Measurements from ENCODE around the gene RALGPS2. TPM values are rescaled to one million over a fixed set of nuclear protein-coding genes. Genes with fewer than 3 reads are reported as not detected.
"Not testable (repeated sequence)": the region's sequence is repeated elsewhere in the genome, so short reads cannot be mapped to it uniquely, and the experiment has no call there.

Gene RALGPS2
- total RNA-seq, 1 experiment from 2014 or later, result 19.3 TPM

DNA sequence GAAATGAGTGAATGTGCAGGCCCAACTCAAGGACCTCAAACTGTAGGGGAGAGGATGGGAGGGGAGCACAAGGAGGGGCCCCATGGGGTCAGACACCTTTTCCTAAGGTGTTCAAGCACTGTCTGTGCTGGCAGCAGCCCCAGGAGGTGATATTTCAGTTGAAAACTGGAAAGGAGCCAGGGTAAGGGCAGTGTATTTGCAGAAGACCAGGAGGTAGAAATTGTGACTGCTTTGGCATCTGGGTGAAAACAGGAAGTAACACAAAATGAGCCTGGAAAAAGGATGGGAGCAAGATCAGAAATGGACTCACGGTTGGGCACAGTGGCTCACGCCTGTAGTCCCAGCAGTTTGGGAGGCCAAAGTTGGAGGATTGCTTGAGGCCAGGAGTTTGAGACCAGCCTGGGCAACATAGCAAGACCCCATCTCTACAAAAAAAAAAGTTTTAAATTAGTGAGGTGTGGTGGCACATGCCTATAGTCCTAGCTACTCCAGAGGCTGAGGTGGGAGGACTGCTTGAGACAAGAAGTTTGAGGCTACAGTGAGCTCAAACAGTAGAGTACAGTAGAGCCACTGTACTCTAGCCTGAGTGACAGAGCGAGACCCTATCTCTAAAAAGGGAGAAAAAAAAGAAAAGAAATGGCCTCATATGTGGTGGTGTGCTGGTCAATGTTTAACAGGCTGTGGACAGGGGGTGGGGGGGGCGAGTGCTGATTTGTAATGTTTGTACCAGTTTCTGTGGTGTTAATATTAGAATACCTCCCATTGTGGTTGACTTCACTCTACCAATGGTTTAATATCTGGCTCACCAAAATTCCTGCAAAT is 222.0 kb downstream of the RALGPS2 start:
- no peak for TF ChIP-seq EZH2 (IDR thresholded peaks at IDR 0.05; ENCODE audit: low read length, unreplicated experiment)
- TF ChIP-seq CTCF (conservative IDR thresholded peaks at IDR 0.05; ENCODE audit: low read depth, low read length), result no peak
- no peak for TF ChIP-seq EZH2phosphoT487 (IDR thresholded peaks at IDR 0.05; ENCODE audit: borderline replicate concordance, low read length)
- Histone ChIP-seq H3K4me3 (ENCODE audit: low read length) (no peak overlapping the region), H3K27me3 (ENCODE audit: low read length) (no peaks in the 10 kb centered on the region), H3K4me1 (ENCODE audit: insufficient read depth, low read length) (no peaks in the 10 kb centered on the region), H3K4me2 (ENCODE audit: low read length) (no peak overlapping the region), H4K20me1 (ENCODE audit: low read length) (no peaks in the 10 kb centered on the region), H3K36me3 (ENCODE audit: low read depth, low read length) (no peaks in the 10 kb centered on the region), H3K9me3 (ENCODE audit: low read length) (no peaks in the 10 kb centered on the region), H3K9me2 (replicated peaks; ENCODE audit: low read length) (no peaks in the 10 kb centered on the region), H2AFZ (ENCODE audit: low read length) (no peak overlapping the region), H3K79me2 (ENCODE audit: low read length) (no peaks in the 10 kb centered on the region), H3F3A (ENCODE audit: low read length, unreplicated experiment) (no peaks in the 10 kb centered on the region), H3K27ac (ENCODE audit: low read length) (no peak overlapping the region), H3K9ac (ENCODE audit: low read length) (no peak overlapping the region)
- POLR2A ChIA-PET (ENCODE audit: unreplicated experiment), result no interaction called here
- CTCF ChIA-PET, result interaction anchor here (0.5 kb wide), 1 partner anchor 58 kb away, joined by 4 read pairs; no protein-coding TSS in a partner anchor
- DNase-seq, result no peak
- intact Hi-C loops (cut with micrococcal nuclease), result no loop called here
- BruUV-seq (replicated peaks), result no TSS peak
- no peak for ATAC-seq

GRCh38 chr1:178947677-178947981 is 222.6 kb downstream of the RALGPS2 start:
- CTCF ChIA-PET, result no interaction called here
- Histone ChIP-seq H3K79me2 (ENCODE audit: low read length) (no peaks in the 10 kb centered on the region), H3K4me2 (ENCODE audit: low read length) (no peak overlapping the region), H3K9me2 (replicated peaks; ENCODE audit: low read length) (no peaks in the 10 kb centered on the region), H3K27me3 (ENCODE audit: low read length) (no peaks in the 10 kb centered on the region), H3K27ac (ENCODE audit: low read length) (no peak overlapping the region), H3K36me3 (ENCODE audit: low read depth, low read length) (no peaks in the 10 kb centered on the region), H3K4me1 (ENCODE audit: insufficient read depth, low read length) (no peaks in the 10 kb centered on the region), H3K9me3 (ENCODE audit: low read length) (no peaks in the 10 kb centered on the region), H4K20me1 (ENCODE audit: low read length) (no peaks in the 10 kb centered on the region), H3F3A (ENCODE audit: low read length, unreplicated experiment) (no peaks in the 10 kb centered on the region), H3K9ac (ENCODE audit: low read length) (no peak overlapping the region), H2AFZ (ENCODE audit: low read length) (no peak overlapping the region), H3K4me3 (ENCODE audit: low read length) (no peak overlapping the region)
- ATAC-seq, result no peak
- TF ChIP-seq CTCF (conservative IDR thresholded peaks at IDR 0.05; ENCODE audit: low read depth, low read length) (no peak), EZH2 (IDR thresholded peaks at IDR 0.05; ENCODE audit: low read length, unreplicated experiment) (no peak), EZH2phosphoT487 (IDR thresholded peaks at IDR 0.05; ENCODE audit: borderline replicate concordance, low read length) (no peak)
- POLR2A ChIA-PET (ENCODE audit: unreplicated experiment), result no interaction called here
- no TSS peak for BruUV-seq (replicated peaks)
- intact Hi-C loops (cut with micrococcal nuclease), result no loop called here
- DNase-seq, result no peak

DNA sequence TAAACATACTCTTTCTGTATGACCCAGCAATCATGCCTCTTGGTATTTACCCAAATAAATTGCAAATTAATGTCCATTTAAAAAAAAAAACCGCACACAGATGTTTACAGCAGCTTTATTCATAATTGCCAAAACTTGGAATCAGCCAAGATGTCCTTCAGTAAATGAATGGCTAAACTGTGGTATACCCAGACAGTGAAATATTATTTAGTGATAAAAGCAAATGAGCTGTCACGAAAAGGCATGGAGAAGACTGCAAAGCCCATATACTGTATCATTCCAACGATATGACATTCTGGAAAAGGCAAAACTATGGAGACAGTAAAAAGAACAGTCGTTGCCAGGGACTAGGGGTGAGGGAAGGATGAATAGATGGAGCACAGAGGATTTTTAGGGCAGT is 223.6 kb downstream of the RALGPS2 start:
- H3K9me2 ChIP-seq (replicated peaks; ENCODE audit: low read length), result no peaks in the 10 kb centered on the region
- ATAC-seq, result no peak
- no peak for TF ChIP-seq CTCF (conservative IDR thresholded peaks at IDR 0.05; ENCODE audit: low read depth, low read length)
- TF ChIP-seq EZH2 (IDR thresholded peaks at IDR 0.05; ENCODE audit: low read length, unreplicated experiment), result no peak
- no peak for TF ChIP-seq EZH2phosphoT487 (IDR thresholded peaks at IDR 0.05; ENCODE audit: borderline replicate concordance, low read length)
- DNase-seq, result no peak
- H3K4me3 ChIP-seq (ENCODE audit: low read length), result no peak overlapping the region
- no peaks in the 10 kb centered on the region for H3K36me3 ChIP-seq (ENCODE audit: low read depth, low read length)
- no peaks in the 10 kb centered on the region for H3K79me2 ChIP-seq (ENCODE audit: low read length)
- no TSS peak for BruUV-seq (replicated peaks)
- no peak overlapping the region for H3K27ac ChIP-seq (ENCODE audit: low read length)
- intact Hi-C loops (cut with micrococcal nuclease), result no loop called here
- H3F3A ChIP-seq (ENCODE audit: low read length, unreplicated experiment), result no peaks in the 10 kb centered on the region
- H3K27me3 ChIP-seq (ENCODE audit: low read length), result no peaks in the 10 kb centered on the region
- CTCF ChIA-PET, result no interaction called here
- no peaks in the 10 kb centered on the region for H4K20me1 ChIP-seq (ENCODE audit: low read length)
- H2AFZ ChIP-seq (ENCODE audit: low read length), result no peak overlapping the region
- H3K9me3 ChIP-seq (ENCODE audit: low read length), result no peaks in the 10 kb centered on the region
- POLR2A ChIA-PET (ENCODE audit: unreplicated experiment), result no interaction called here
- no peak overlapping the region for H3K4me2 ChIP-seq (ENCODE audit: low read length)
- H3K9ac ChIP-seq (ENCODE audit: low read length), result no peak overlapping the region
- no peaks in the 10 kb centered on the region for H3K4me1 ChIP-seq (ENCODE audit: insufficient read depth, low read length)

GRCh38 chr1:178949866-178950265 is 224.8 kb downstream of the RALGPS2 start:
- H3K36me3 ChIP-seq (ENCODE audit: low read depth, low read length); H3K9me2 ChIP-seq (replicated peaks; ENCODE audit: low read length); H2AFZ ChIP-seq (ENCODE audit: low read length); H3K27me3 ChIP-seq (ENCODE audit: low read length); H3F3A ChIP-seq (ENCODE audit: low read length, unreplicated experiment); H4K20me1 ChIP-seq (ENCODE audit: low read length); ATAC-seq; H3K9ac ChIP-seq (ENCODE audit: low read length); CTCF ChIA-PET; H3K79me2 ChIP-seq (ENCODE audit: low read length); intact Hi-C loops (cut with micrococcal nuclease); POLR2A ChIA-PET (ENCODE audit: unreplicated experiment); H3K27ac ChIP-seq (ENCODE audit: low read length); BruUV-seq (replicated peaks); DNase-seq; H3K9me3 ChIP-seq (ENCODE audit: low read length); H3K4me3 ChIP-seq (ENCODE audit: low read length); H3K4me2 ChIP-seq (ENCODE audit: low read length); H3K4me1 ChIP-seq (ENCODE audit: insufficient read depth, low read length): not testable (repeated sequence)

All from PC-3 (cell line).